AG10803 (cell line): ENCODE results near the gene FGF18.
A peak's percentile ranks its signal among the peaks of the same experiment; 100 is the strongest.

ENCODE experiments used
- DNase-seq: peaks from one replicate; pipeline ENCODE4 v3.0.0; 2010; ENCODE audit warnings: low read depth
- H3K4me3 ChIP-seq: 2 replicates; pipeline ENCODE4 v1.5.1; 2011; ENCODE audit warnings: mild to moderate bottlenecking, low read length, control low read depth
- CTCF ChIP-seq: conservative IDR thresholded peaks from 2 replicates; pipeline ENCODE4 v1.5.1; 2011; ENCODE audit warnings: mild to moderate bottlenecking, low read length, control low read depth, inconsistent platforms

Gene FGF18

GRCh38 chr5:171467107-171467506, 47.7 kb downstream of the FGF18 start:
- TF ChIP-seq CTCF = no peak
- no peak for DNase-seq
- H3K4me3 ChIP-seq = no peak overlapping the region

DNA sequence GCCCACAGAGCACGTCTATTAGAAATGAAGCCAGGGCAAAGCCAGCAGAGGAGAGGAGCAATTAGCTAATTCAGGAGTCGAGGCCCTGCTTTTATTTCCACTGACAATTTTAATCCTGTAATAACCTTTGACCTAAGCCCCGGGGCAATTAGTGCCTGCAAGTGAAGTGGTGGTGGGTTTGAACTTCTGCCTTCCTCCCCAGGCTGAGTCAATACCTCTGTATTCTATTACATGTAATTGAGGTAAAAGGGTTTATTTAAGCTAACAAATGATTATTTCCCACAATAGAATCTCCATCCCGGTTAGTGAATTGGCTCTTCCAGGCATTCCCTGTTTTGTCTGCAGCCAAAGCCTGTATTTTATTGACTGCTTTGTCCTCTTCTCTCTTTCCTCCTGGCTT, 49.9 kb downstream of the FGF18 start:
- H3K4me3 ChIP-seq = no peak overlapping the region
- no peak for DNase-seq
- TF ChIP-seq CTCF = no peak

DNA sequence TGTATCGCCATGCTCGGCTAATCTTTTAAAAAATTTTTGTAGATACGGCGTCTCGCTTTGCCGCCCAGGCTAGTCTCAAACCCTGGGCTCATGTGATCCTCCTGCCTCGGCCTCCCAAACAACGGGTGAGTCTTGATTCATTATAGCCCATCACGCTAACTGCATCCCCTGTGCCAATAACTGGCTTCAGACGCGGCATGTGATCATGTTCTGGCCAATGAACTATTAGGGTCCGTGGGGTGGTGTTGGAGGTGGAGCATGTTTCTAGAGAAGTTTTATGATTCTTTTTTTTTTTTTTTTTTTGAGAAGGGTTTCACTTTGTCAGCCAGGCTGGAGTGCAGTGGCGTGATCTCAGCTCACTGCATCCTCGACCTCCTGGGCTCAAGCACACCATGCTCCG, 51.0 kb downstream of the FGF18 start:
- no peak for TF ChIP-seq CTCF
- no peak for DNase-seq

DNA sequence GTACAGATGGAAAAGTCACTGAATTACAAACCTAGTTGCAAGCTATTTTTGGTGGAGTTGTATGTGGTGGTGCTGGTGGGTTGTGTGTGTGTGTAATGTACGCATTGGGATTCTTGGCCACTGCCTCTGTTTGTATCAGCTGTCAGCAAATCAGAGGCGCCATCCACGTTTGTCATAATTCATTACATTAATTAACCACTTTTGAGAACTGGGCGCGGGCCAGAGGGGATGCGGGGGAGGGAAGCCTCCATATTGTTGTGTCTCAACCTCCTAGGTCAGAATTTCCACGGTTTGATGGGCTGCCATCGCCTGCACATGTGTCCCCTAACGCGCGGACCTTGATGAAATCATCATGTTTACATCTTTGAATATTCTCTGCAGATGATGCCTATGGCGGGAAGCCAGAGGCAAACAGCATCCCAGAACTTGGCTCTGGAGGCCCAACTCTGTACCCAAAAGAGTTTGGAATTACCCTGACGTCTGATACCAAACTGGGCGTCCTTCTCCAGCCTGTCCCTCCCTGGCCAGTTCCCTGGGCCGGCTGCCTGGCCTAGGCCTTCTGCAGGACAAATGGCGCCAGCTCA, 54.9 kb downstream of the FGF18 start:
- H3K4me3 ChIP-seq = no peak overlapping the region
- peak; percentile 6 for DNase-seq
- no peak for TF ChIP-seq CTCF

More for the DNA sequence above, 51.0 kb downstream of the FGF18 start:
- H3K4me3 ChIP-seq = no peak overlapping the region

GRCh38 chr5:171475596-171475995, 56.1 kb downstream of the FGF18 start:
- TF ChIP-seq CTCF = no peak
- DNase-seq = no peak
- H3K4me3 ChIP-seq = no peak overlapping the region

GRCh38 chr5:171476701-171477100, 57.3 kb downstream of the FGF18 start:
- H3K4me3 ChIP-seq = no peak overlapping the region
- no peak for TF ChIP-seq CTCF
- DNase-seq = no peak

DNA sequence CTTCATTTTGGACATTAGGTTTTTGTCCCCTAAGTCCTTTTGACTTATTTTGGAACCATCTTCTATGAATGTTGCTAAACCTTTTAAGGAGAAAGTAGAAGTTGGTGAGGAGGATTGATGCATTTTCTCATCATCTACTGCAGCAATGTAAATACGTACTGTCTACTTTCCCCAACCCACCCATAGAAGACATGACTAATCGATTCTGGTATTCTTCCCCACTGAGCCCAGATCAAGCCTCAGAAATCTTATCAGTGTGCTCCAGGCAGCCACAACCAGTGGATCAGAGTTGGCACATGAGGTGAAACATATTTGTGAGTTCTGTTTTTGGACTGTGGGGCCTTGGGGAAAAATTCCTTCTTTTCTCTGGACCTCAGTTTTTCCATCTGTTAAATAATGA, 57.7 kb downstream of the FGF18 start:
- TF ChIP-seq CTCF = no peak
- no peak overlapping the region for H3K4me3 ChIP-seq
- no peak for DNase-seq
